Choroid plexus epithelial cell (primary cell): Measurements from ENCODE around the gene CFAP74.

Source experiments
- DNase-seq: peaks from one replicate; pipeline ENCODE4 v3.0.0-alpha.2; 2010; ENCODE audit warnings: low read depth
- H3K4me3 ChIP-seq: 2 replicates; pipeline ENCODE4 v1.5.1; 2011; ENCODE audit warnings: low read depth, mild to moderate bottlenecking, control low read depth, low read length, moderate library complexity
- TF ChIP-seq, protein P1 (sequence below): conservative IDR thresholded peaks from 2 replicates; pipeline ENCODE4 v1.5.1; 2011; ENCODE audit warnings: low read depth, mild to moderate bottlenecking, control low read depth, inconsistent platforms, low read length, moderate library complexity

CFAP74 gene

DNA sequence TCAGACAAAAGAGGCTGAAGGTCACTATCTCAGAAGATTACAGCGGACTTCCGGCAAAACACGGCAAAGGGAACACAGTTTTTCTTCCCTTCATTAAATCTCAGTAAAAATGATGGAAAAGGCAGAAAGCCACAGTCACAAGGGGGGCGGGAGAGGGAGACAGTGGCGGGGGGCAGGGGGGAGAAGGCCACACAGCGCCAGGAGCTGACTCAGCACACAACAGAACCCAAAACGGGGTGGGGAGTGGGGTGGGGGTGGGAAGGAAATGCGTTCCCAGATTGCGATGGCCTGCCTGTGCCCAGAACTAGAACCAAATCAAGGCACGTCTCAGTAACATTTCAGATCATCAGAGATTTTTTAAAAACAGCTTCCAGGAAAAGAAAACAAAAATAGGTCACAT is 13.4 kb downstream of the CFAP74 start:
- DNase-seq, result no peak
- H3K4me3 ChIP-seq, result no peak overlapping the region
- TF ChIP-seq, protein P1, sequence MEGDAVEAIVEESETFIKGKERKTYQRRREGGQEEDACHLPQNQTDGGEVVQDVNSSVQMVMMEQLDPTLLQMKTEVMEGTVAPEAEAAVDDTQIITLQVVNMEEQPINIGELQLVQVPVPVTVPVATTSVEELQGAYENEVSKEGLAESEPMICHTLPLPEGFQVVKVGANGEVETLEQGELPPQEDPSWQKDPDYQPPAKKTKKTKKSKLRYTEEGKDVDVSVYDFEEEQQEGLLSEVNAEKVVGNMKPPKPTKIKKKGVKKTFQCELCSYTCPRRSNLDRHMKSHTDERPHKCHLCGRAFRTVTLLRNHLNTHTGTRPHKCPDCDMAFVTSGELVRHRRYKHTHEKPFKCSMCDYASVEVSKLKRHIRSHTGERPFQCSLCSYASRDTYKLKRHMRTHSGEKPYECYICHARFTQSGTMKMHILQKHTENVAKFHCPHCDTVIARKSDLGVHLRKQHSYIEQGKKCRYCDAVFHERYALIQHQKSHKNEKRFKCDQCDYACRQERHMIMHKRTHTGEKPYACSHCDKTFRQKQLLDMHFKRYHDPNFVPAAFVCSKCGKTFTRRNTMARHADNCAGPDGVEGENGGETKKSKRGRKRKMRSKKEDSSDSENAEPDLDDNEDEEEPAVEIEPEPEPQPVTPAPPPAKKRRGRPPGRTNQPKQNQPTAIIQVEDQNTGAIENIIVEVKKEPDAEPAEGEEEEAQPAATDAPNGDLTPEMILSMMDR, result no peak

DNA sequence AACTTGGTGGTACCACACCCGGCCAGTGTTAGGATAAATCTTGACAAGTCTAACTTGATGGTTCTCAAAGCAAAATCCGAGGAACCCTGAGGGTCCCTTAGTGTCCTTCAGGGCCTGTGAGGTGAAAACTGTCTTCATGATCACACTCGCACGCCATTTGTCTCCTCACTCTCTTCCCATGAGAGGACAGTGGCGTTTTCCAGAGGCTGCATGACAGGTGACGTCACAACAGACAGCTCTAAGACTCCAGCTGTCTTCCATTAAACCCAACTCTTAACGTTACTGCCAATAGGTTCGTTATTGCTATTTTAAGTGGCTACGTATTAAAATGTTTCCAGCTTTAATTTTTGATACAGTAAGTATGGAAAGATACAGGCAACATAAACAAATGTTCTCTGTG is 13.8 kb downstream of the CFAP74 start:
- no peak for DNase-seq
- TF ChIP-seq, protein P1, result no peak
- no peak overlapping the region for H3K4me3 ChIP-seq

DNA sequence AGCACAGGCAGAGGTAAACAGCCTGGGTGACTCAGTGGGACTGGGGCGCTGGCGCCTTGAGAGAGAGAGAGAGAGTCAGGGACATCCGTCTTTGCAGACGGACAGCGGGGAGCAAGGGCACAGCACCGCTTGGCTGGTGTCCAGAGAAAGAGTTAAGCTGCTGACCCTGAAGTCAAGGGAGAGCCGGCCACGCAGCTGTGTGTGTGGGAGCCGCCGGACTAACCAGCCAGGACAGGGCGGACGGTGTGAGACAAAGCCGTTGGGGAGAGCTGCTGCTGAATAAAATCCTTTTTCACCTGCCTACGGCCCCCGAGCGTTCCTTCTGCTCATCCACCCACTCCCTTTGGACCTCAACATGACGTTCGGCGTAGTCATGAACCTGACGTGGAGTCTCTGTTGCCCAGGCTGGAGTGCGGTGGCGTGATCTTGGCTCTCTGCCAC is 14.5 kb downstream of the CFAP74 start:
- DNase-seq, result peak; percentile 12
- TF ChIP-seq, protein P1, result no peak
- H3K4me3 ChIP-seq, result no peak overlapping the region

DNA sequence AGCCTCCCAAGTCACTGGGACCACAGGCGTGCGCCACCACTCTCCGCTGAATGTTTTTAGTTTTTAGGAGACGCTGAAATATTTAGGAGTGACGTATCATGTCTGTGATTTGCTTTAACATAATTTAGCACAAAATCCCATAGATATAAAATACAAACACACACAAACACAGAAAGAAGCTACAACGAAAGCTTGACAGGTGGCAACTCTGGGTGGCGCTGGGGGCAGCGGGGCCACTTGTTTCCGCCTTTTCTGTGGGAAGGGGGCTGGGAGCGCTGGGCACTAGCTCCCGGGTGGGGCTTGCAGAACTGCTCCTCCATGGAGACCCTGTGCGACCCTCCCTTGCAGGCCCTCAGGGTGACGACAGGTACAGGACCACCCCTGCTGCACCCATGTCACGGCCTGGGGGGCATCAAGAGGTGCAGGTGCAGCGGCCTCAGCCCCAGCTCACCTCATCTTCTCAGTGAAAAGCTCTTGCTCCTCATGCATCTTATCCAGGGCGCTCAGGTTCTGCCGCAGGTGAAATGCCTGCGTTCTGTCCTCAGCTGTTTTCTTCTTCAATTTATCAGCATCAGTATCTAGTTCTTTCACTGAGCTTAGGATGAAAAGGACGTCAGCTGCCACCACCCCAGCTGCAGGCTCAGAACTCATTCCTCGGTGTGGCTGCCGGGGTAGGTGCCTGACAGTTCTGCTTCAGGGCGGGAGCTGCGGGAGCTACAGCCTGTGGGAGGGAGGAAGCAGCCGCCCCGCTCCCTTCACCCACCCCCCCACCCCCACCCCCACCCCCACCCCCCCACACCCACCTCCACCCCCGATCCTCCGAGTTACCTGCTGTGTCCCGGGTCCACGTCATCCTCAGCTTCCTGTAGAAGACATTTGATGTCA is 15.3 kb downstream of the CFAP74 start:
- no peak for DNase-seq
- TF ChIP-seq, protein P1, result no peak
- no peak overlapping the region for H3K4me3 ChIP-seq

DNA sequence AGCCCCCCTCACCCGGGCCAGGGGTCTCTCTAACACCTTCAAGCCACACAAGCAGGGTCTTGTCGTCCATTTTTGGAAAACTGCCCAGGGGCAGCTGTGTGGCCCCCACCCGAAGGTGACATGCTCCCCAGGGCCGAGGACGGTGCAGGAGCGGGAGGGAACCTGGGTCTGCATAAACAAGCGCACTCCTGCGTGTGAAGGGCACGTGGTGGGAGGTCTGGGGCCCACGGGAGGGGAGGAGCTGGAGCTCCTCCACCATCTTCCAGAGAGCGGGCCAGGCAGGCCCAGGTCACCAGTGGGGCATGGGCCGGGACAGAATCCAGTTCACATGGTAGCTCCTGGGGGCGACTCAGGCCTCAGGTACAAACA is 16.5 kb downstream of the CFAP74 start:
- TF ChIP-seq, protein P1, result no peak
- no peak for DNase-seq
- no peak overlapping the region for H3K4me3 ChIP-seq

DNA sequence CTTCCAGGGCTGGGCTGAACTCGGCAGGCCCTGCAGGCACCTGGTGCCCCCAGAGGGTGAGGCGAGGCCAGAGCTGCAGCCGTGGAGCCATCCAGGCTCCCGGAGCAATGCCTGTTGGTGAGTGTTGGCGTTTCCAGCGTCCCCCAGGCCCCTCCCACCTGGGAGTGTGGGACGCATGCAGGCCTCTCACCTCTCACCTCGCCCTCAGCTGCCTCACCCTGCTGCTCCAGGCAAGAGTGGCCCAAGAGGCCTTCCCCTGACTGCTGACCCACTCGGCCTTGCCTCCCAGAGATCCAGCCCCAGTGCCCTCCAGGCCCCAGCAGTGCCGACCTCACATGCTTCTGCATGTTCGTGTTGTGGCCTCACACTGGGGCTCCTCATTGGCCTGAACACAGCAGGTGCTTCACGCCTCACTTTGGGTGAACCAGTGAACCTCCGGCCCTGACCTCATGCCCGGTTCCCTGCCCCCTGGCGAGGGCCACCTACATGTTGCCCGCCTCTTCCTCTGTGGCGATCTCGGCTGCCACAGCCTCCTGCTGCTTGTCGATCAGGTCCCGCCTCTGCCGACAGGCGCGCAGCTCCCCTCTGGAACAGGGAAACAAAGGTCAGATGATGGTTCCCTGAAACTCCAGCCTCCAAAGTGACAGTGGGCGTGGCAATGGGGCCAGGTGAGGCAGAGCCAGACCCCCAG is 17.0 kb downstream of the CFAP74 start:
- TF ChIP-seq, protein P1, result no peak
- no peak for DNase-seq
- no peak overlapping the region for H3K4me3 ChIP-seq
